ENCODE data around the gene DPP10.
"Not testable (repeated sequence)": the region's sequence is repeated elsewhere in the genome, so short reads cannot be mapped to it uniquely, and the experiment has no call there.

DNA sequence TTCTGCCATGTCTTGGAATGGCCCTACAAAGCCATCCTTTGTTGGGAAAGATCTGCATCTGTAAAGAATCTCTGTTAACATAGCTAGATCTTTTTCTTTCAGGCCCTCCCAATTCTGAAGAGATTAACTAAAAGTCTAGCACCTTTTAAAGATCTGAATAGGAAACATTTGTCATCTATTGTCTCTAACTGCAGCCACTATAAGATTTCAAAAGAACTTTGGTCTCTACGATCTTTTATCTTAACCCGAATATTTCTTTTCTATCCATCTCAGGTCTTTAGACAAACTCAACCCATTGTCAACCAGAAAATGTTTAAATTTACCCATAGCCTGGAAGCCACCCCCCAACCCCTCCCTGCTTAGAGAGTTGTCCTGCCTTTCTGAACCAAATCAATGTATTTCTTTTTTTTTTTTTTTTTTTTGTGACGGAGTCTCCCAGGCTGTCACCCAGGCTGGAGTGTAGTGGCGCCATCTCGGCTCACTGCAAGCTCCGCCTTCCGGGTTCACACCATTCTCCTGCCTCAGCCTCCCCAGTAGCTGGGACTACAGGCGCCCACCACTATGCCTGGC, 643.7 kb downstream of the DPP10 start:
- not testable (repeated sequence) for TF ChIP-seq CTCF (IDR thresholded peaks at IDR 0.05; ENCODE audit: borderline replicate concordance, extremely low read depth, low read length, poor library complexity, severe bottlenecking); EZH2 (IDR thresholded peaks at IDR 0.05; ENCODE audit: borderline replicate concordance, low read depth, low read length, severe bottlenecking)

Measured in DND-41 (cell line).